Measurements from ENCODE around the gene EOLA2.
"Not testable (repeated sequence)": the region's sequence is repeated elsewhere in the genome, so short reads cannot be mapped to it uniquely, and the experiment has no call there.

Gene EOLA2

DNA sequence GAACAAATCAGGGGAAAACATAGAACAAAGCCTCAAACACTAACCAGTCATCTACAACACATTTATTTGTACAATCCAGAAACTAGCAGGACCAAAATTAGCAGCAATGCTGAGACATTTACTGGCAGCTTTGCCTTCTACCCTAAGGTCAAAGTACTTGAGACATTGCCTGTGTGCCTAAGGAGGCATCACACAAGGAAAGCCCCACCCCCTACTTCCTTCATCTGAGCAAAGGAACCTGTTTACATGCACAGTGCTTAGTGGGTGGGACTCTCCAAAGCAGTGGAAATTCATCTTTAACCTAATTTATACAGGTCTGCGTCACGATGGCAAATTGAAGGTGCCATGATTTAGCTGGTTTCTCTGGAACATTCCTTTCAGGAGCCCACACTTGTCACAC is 6.1 kb downstream of the EOLA2 start:
- DNase-seq, result not testable (repeated sequence)

DNA sequence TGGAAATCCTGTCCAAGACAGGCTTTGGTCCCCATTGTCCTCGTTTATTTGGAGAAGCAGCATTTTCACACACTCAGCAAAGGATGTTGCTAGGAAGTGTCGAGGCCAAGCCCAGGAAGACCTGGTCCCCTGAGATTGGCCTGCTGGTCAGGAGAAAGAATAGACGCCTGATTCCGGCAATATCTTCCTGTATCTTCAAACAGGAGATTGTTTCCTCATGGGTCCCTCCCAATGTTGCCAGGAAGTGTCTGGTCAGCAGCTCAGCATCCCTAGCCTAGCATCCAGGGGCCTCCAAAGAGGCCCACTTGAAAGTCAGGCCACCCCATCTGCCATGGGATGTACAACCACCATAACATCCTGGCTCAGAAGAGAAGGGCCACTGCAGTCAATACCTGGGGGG is 6.9 kb downstream of the EOLA2 start:
- not testable (repeated sequence) for DNase-seq

DNA sequence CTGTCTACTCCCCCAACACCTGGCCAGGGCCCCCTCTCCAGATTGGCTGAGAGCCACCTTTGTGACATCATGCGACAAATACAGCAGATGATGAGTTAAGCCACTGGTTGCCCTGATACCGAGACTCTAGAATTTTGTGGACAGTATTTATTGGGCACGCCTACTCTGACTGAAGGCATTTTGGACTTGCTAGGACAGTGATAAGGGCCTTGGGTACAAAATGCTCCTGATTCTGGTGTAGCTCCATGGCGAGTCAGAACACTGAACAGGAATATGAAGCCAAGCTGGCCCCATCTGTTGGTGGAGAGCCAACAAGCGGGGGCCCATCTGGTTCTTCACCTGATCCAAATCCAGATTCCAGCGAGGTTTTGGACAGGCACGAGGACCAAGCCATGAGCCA is 8.9 kb downstream of the EOLA2 start, which contains the start of gene HSFX4:
Gene HSFX4 (plus strand): TSS at position 174 of the 400 bp plus-strand sequence. CDS start 72 bp downstream, at position 246.
- not testable (repeated sequence) for DNase-seq

- not testable (repeated sequence) for DNase-seq
These were observed 9.7 kb downstream of the EOLA2 start for GRCh38 chrX:149928635-149929034.

DNA sequence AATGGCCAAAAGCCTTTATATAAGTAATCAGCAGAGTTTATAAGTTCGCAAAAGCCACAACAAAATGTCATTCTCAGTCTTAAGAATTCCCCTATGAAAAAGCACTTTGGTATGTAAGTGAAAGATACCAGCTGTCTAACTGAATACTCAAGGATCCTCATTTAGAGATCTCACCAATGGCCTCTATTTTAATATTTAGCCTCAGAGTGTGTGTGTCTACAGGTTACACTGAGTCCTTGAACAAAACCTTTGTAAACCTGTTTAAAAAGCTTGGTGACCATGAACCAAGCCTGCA is 10.4 kb downstream of the EOLA2 start:
- DNase-seq, result not testable (repeated sequence)

DNA sequence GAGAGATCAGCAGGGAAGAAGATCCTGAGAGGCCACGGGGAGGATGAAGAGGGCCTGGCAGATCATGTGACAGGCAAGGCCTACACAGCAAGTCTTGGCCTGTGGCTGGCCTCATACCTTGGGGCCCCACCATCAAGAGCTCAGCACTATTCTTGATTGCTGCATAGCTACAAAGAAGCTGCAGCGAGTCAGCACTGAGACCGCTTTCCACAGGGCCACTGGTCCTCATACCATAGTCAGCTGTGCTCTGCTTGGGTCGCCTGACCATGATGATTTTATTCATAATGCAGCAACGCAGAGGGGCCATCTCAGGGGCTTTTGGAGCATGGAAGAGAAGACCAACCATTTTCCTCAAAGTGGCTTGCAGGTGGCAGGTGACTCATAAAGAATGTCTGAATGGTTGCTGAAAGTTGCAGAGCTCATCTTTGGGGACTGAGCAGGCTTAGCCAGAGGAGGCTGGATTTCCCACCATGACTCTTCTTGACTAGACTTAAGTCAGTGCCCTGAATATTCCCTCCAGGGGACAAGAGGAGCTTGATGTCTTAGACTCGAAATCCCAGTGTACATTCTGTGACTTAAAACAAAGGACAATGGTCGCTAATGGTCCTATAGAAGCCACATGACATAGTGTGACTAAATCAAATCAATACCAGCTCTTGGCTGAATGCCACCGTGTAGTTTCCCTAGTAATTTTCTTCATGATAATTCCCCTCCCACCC is 10.9 kb downstream of the EOLA2 start:
- DNase-seq, result not testable (repeated sequence)

DNA sequence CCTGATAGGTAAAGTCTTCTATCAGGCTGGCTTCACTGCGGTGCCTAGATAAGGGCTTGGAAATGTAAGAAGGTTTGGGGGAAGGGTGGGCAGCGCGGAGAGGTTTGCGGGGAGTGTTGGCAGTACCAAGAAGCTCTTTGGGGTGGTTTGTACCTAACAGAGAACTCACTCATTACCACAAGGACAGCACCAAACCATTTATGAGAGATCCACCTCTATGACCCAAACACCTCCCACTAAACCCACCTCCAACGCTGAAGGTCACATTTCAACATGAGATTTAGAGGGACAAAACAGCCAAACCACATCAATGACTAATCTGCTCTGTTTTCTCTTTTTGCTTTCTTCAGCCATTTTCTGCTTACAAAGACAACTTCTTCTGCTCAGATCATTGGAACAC is 13.9 kb downstream of the EOLA2 start:
- not testable (repeated sequence) for DNase-seq

DNA sequence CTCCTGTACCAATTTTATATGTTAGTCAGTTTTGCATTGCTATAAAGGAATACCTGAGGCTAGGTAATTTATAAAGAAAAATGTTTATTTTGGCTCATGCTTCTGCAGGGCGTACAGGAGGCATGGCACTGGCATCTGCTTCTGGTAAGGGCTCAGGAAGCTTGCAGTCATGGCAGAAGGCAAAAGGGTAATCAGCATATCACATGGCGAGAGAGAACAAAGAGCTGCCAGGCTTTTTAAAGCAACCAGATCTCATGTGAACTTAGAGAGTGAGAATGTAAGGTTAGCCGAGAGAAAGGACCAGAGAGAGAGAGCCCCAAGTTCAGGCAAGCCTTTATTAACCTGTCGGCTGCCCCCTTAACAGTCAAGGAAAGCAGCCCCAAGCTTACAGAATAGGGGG is 14.5 kb downstream of the EOLA2 start:
- not testable (repeated sequence) for DNase-seq

DNA sequence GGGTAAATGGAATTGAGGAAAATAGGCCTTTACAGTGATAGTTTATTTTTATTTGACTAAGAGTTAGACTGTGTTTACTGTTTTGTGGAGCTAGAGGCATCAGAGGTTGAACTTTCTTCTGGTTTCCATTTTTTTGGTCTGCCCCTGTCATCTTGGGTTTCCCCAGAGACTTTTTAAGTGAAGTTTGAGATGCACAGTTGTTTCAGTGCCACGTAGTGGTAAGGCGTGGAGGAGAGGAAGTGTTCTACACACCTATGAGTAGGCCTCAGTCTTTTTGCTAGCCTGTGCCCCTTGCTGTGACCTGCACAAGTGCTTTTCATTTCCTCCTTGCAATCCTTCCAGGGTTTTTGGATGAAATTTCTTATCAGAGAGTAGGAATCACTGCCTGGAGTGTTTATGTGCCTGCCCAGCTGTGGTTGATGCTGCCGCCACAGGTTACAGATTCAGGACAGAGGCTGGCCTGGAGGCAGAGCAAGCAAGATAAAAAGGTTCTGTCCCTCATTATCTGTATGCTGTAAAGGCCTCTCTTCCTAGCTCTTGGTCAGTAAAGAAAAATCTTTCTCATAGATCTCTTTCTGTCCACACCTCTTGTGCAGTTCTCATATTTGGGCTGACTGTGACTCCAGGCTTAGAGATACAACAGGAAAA is 21.4 kb downstream of the EOLA2 start:
- DNase-seq, result no peak

DNA sequence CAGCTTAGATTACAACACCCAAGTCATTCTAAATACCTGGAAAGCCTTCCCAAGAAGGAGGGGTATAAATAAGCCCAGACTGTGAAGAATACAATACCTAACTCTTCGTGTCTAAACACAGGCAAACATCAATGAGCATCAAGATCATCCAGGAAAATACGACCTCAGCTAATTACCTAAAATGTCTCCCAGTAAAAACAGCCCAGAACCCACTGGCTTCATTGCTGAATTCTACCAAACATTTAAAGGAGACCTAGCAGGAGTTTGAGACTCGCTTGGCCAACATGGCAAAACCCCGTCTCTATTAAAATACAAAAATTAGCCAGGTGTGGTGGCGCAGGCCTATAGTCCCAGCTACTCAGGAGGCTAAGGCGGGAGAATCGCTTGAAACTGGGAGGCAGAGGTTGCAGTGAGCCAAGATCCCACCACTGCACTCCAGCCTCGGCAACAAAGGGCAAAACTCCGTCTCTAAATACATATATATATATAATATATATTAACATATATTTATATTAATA is 28.1 kb downstream of the EOLA2 start:
- DNase-seq, result no peak

DNA sequence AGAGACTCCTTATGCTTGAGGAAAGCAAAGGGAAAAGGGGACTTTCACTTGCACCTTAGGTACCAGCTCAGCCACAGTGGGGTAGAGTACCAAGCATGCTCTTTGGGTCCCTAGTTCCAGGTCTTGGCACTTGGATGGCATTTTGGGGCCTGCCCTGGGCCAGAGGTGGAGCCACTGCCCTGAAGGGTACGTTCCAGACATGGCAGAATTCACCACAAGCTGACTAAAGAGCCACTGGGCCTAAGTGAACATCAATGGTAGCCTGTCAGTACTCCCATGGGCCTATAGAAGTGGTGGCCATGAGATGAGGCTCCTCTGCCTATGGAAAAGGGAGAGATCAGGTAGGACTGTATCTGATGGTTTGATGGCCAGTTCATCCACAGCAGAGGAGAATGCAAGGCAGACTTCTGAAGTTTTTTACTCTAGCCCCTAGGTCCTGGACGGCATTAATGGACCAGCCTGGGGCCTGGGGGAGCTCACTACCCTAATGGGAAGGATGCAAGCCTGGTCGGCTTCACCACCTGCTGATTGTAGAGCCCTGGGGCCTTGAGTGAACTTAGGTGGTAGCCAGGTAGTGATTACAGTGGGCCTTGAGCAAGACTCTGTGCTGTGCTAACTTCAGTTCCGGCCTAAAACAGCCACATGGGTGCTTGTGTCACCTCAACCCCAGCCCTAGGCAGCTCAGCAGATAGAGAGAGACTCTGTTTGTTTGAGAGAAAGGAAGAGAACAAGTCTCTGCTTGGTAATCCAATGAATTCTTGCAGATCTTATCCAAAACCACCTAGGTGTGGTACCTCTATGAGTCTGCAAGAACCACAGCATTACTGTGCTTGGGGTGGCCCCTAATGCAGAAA is 28.7 kb downstream of the EOLA2 start:
- DNase-seq, result no peak

DNA sequence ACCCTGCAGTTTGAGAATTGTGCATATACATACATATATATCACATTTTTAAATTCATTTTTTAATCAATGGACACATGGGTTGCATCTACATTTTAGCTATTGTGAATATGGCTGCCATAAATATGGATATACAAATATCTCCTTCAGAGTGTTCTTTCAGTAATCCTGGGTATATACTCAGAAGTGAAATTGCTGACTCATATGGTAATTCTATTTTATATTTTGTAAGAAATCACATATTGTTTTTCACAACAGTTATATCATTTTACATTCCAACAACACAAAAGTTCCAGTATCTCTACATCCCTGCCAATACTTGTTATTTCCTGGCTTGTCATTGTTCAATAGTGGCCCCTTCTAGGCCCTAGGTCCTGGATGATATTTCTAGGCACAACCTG is 29.6 kb downstream of the EOLA2 start:
- DNase-seq, result no peak

GRCh38 chrX:149908308-149908707 is 30.0 kb downstream of the EOLA2 start:
- DNase-seq, result no peak

DNA sequence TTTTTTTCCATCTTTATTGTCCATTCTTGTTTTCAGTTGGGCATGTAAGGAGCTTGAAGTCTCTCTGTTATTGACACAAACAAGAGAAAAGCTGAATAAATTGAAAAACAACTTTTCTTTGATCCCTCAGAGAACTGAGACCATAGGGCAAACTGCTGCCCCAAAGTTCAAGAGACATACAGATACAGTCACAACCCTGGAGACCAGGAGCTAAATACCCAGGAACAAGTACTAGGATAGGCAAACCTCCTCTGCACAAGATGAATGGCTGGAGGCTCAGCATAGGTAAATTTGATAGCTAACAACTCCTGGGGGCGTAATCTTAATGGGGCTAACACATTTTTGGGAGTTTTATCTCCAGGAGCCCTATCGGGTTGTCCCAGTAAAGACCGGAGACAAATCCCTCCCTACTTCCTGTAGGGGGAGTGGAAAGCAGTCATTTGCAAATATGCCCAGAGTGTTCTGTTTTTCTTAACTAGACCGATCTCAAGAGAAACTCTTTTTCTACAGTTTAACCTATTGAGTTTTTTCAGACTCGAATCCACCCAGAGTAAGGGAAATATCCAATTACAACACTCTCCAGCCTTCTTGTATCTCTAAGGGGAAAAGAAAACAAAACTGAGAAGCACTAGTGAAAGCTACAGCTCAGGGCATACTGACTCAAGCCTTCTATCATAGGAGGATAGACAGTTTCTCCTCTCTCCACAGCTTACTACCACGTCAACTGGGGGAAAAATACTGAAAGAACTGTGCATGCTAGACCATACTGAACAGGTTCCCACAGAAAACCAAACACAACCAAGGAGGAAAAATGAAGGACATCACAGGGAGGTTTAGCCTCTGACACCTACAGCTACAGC is 34.2 kb downstream of the EOLA2 start:
- DNase-seq, result no peak

GRCh38 chrX:149898554-149898953 is 39.7 kb downstream of the EOLA2 start:
- DNase-seq, result no peak

DNA sequence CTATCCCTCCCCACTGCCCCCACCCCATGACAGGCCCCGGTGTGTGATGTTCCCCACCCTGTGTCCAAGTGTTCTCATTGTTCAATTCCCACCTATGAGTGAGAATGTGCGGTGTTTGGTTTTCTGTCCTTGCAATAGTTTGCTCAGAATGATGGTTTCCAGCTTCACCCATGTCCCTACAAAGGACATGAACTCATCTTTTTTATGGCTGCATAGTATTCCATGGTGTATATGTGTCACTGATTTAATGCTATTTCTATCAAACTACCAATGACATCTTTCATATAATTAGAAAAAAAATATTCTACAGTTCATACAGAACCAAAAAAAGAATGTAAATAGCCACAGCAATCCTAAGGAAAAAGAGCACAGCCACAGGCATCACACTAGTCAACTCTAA is 47.5 kb downstream of the EOLA2 start:
- not testable (repeated sequence) for DNase-seq

All from CD4-positive, alpha-beta T cell treated with Interleukin-12 subunit alpha and Interleukin-12 subunit beta, for 1 hour (primary cell).